Measurements from ENCODE around the gene KSR2. TPM values are rescaled to one million over a fixed set of nuclear protein-coding genes. Genes with fewer than 3 reads are reported as not detected.

The KSR2 gene
- total RNA-seq, 4 donors from 2014 or later, result under 0.01 to 0.08 (median under 0.01) TPM; not detected in 1

- TF ChIP-seq CTCF (IDR thresholded peaks at IDR 0.05) (no peak), EP300 (IDR thresholded peaks at IDR 0.05) (no peak), POLR2A (IDR thresholded peaks at IDR 0.05) (no peak), POLR2AphosphoS5 (IDR thresholded peaks at IDR 0.05) (no peak)
- H3K4me1 ChIP-seq, result no peaks in the 10 kb centered on the region
- peaks cover 0 to 24% (median 0%) of the 10 kb centered on the region in 3 donors for H3K9me3 ChIP-seq
- H3K27me3 ChIP-seq, result peaks cover 13% of the 10 kb centered on the region
- no peak overlapping the region for H3K4me3 ChIP-seq
- ATAC-seq, result no peak
- H3K36me3 ChIP-seq, result no peaks in the 10 kb centered on the region
- WGBS, 2 donors (ENCODE audit: low coverage in 1 of 2), result 74 to 82% methylated on average over 4 to 5 of the region's 5 CpGs
- H3K27ac ChIP-seq, result no peak overlapping the region
Observed at GRCh38 chr12:117830471-117830870, 138.3 kb downstream of the KSR2 start.

GRCh38 chr12:117829108-117829507 is 139.7 kb downstream of the KSR2 start:
- Histone ChIP-seq H3K4me3 (no peak overlapping the region), H3K27me3 (peaks cover 7% of the 10 kb centered on the region), H3K9me3 (peaks cover 0 to 24% (median 0%) of the 10 kb centered on the region in 3 donors), H3K36me3 (no peaks in the 10 kb centered on the region), H3K27ac (no peak overlapping the region), H3K4me1 (no peaks in the 10 kb centered on the region)
- 92 to 100% methylated on average over 2 of the region's 2 CpGs for WGBS, 2 donors (ENCODE audit: low coverage in 1 of 2)
- no peak for ATAC-seq
- TF ChIP-seq CTCF (IDR thresholded peaks at IDR 0.05) (no peak), POLR2A (IDR thresholded peaks at IDR 0.05) (no peak), POLR2AphosphoS5 (IDR thresholded peaks at IDR 0.05) (no peak), EP300 (IDR thresholded peaks at IDR 0.05) (no peak)

DNA sequence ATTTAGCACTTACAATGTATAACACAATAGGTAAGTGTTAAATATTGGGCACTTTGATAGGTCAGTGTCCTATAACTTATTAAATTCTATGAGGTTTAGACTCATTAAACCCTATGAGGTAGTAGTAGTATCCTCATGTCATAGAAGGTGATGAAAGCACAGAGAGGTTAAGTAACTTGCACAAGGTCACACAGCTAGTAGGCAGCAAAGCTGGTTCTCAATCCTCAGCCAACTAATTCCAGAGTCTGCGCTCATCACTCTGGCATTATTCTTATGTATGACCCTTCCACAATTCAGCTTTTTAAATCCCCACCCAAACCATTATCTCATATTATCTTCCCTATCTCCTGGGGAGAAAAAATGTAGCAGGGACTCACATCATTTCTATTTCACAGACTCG is 141.1 kb downstream of the KSR2 start:
- Histone ChIP-seq H3K27ac (no peak overlapping the region), H3K4me1 (no peaks in the 10 kb centered on the region), H3K36me3 (no peaks in the 10 kb centered on the region), H3K9me3 (peaks cover 0 to 24% (median 0%) of the 10 kb centered on the region in 3 donors), H3K27me3 (peaks cover 14% of the 10 kb centered on the region), H3K4me3 (no peak overlapping the region)
- 83 to 92% methylated on average over 1 to 2 of the region's 2 CpGs for WGBS, 2 donors (ENCODE audit: low coverage in 1 of 2)
- ATAC-seq, result no peak
- TF ChIP-seq POLR2A (IDR thresholded peaks at IDR 0.05) (no peak), POLR2AphosphoS5 (IDR thresholded peaks at IDR 0.05) (no peak), CTCF (IDR thresholded peaks at IDR 0.05) (no peak), EP300 (IDR thresholded peaks at IDR 0.05) (no peak)

DNA sequence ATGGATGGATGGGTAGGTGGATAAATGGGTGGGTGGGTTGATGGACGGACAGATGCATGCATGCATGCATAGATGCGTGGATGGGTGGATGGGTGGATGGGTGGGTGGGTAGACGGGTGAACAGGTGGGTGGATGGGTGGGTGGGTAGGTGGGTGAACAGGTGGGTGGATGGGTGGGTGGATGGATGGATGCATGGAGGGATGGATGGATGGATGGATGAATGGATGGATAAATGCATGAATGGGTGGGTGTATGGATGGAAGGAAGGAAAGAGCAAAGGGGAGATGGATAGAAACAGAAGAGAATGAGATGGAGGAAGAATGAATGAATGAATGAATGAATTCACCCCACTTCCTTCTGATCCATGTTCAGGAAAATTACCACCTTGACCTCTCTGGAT is 143.0 kb downstream of the KSR2 start:
- H3K36me3 ChIP-seq, result no peaks in the 10 kb centered on the region
- no peak overlapping the region for H3K4me3 ChIP-seq
- no peaks in the 10 kb centered on the region for H3K4me1 ChIP-seq
- H3K27me3 ChIP-seq, result peaks cover 20% of the 10 kb centered on the region
- no peak overlapping the region for H3K27ac ChIP-seq
- ATAC-seq, result no peak
- TF ChIP-seq POLR2AphosphoS5 (IDR thresholded peaks at IDR 0.05) (no peak), EP300 (IDR thresholded peaks at IDR 0.05) (no peak), CTCF (IDR thresholded peaks at IDR 0.05) (no peak), POLR2A (IDR thresholded peaks at IDR 0.05) (no peak)
- 87% methylated on average over 3 of the region's 3 CpGs; no CpG with 5 or more reads in 1 of the 2 donors for WGBS, 2 donors (ENCODE audit: low coverage in 1 of 2)
- peaks cover 0 to 24% (median 0%) of the 10 kb centered on the region in 3 donors for H3K9me3 ChIP-seq

GRCh38 chr12:117821480-117822175 is 147.2 kb downstream of the KSR2 start:
- 59 to 62% methylated on average over 3 to 6 of the region's 6 CpGs for WGBS, 2 donors (ENCODE audit: low coverage in 1 of 2)
- no peak for ATAC-seq
- no peak overlapping the region for H3K4me3 ChIP-seq
- no peaks in the 10 kb centered on the region for H3K36me3 ChIP-seq
- TF ChIP-seq POLR2A (IDR thresholded peaks at IDR 0.05) (no peak), EP300 (IDR thresholded peaks at IDR 0.05) (no peak), CTCF (IDR thresholded peaks at IDR 0.05) (no peak), POLR2AphosphoS5 (IDR thresholded peaks at IDR 0.05) (no peak)
- H3K4me1 ChIP-seq, result no peaks in the 10 kb centered on the region
- H3K27ac ChIP-seq, result no peak overlapping the region
- peaks cover 0 to 4% (median 0%) of the 10 kb centered on the region in 3 donors for H3K9me3 ChIP-seq
- peaks cover 44% of the 10 kb centered on the region for H3K27me3 ChIP-seq
